Umbilical cord (tissue), 2 donors: ENCODE results near the gene TRAF5. TPM values are rescaled to one million over a fixed set of nuclear protein-coding genes. Genes with fewer than 3 reads are reported as not detected.

Experiments used
- DNase-seq: peaks from one replicate; pipeline ENCODE4 v3.0.0-alpha.2; 2015; ENCODE audit warnings: low spot score
- total RNA-seq: library from RNA; depleted of rRNA; stranded (reverse); fragments of >200 nt; gene quantifications from one replicate; pipeline ENCODE4 v1.2.3, GENCODE V29; 2014; ENCODE audit warnings: low replicate concordance; ENCODE audit not compliant: insufficient read depth

The TRAF5 gene
- total RNA-seq, 1 donor from 2014 or later, result 65.0 TPM

DNA sequence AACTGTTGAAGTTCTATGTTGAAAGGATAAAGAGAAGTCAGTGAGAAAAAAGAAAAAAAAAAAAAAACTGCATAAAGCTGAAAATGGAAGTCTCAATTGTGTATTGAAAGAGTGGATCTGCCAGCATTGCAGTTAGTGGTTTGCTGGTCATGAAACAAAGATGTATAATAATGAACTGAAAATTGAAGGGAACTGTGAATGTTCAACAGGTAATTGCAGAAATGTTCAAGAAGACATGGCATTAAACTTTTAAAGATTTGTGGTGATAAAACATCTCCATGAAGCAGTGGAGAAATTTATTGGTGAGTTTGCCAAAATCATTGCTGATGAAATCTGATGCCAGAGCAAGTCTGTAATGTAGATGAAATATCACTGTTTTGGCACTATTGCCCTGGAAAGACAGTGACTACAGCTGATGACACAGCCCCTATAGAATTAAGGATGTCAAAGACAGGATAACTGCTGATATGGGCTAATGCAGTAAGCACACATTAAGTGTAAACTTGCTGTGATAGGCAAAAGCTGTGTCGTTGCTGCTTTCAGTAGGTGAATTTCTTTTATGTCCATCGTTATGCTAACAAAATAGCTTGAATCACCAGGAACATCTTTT, 94.3 kb downstream of the TRAF5 start:
- no peak for DNase-seq

DNA sequence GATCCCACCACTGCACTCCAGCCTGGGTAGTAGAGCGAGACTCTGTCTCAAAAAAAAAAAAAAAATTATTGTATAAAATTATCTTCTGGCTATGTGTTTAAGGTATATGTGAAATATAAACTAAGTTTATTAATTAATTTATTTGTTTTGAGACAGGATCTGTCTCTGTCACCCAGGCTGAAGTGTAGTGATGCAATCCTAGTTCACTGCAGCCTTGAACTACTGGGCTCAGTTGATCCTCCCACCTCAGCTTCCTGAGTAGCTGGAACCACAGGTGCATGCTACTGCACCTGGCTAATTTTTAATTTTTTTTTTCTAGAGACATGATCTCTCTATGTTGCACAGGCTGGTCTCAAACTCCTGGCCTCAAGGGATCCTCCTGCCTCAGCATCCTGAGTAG, 97.4 kb downstream of the TRAF5 start:
- DNase-seq, result no peak

Other genes with a start within 250 kb of the TRAF5 start
- 1.2 TPM for gene KCNH1, start 192.7 kb upstream of the TRAF5 start, total RNA-seq
- gene RCOR3, start 67.5 kb upstream of the TRAF5 start, total RNA-seq, result 45.3 TPM
- gene RD3, start 165.3 kb downstream of the TRAF5 start, total RNA-seq, result 3.1 TPM